Natural killer cell (primary cell): ENCODE data around the gene FIBP. TPM values are rescaled to one million over a fixed set of nuclear protein-coding genes. Genes with fewer than 3 reads are reported as not detected.

Experiments used
- ATAC-seq, 3 donors: fragments of 150-1000 bp in 2 of 3; fragments of 200-7000 bp in 1 of 3; cut with Tn5 transposase; 1 replicate in 1 of 3; 2 replicates in 2 of 3; pipeline ENCODE4 v1.10.0; 2021; ENCODE audit warnings: mild to moderate bottlenecking in 2 of 3, moderate library complexity in 2 of 3
- DNase-seq, 2 donors: peaks; one replicate each; pipeline versions ENCODE4 v3.0.0 to v3.0.0-alpha.2; 2013 to 2021; ENCODE audit warnings: mixed read lengths in 1 of 2
- H3K27ac ChIP-seq: one replicate; pipeline ENCODE4 v1.5.1; 2013; ENCODE audit warnings: mild to moderate bottlenecking, low read length
- H3K27me3 ChIP-seq: one replicate; pipeline ENCODE4 v1.6.1; 2013; ENCODE audit warnings: low read length; ENCODE audit not compliant: control insufficient read depth, insufficient read depth
- H3K36me3 ChIP-seq: one replicate; pipeline ENCODE4 v1.6.1; 2013; ENCODE audit warnings: low read length; ENCODE audit not compliant: control insufficient read depth, insufficient read depth
- H3K4me1 ChIP-seq: one replicate; pipeline ENCODE4 v1.6.1; 2013; ENCODE audit warnings: low read length; ENCODE audit not compliant: control insufficient read depth, insufficient read depth
- H3K4me3 ChIP-seq: one replicate; pipeline ENCODE4 v1.5.1; 2013; ENCODE audit warnings: low read length
- H3K9me3 ChIP-seq: one replicate; pipeline ENCODE4 v1.6.1; 2013; ENCODE audit warnings: low read length; ENCODE audit not compliant: control insufficient read depth, insufficient read depth
- H3K27ac Mint-ChIP-seq, 2 donors: one replicate each; pipeline ENCODE4 v1.8.0; 2022; ENCODE audit warnings: mild to moderate bottlenecking in 2 of 2, mixed read lengths in 2 of 2, moderate library complexity in 1 of 2
- H3K27me3 Mint-ChIP-seq, 2 donors: one replicate each; pipeline ENCODE4 v1.8.0; 2022; ENCODE audit warnings: low read depth in 2 of 2, mixed read lengths in 2 of 2
- H3K36me3 Mint-ChIP-seq: one replicate; pipeline ENCODE4 v1.8.0; 2022; ENCODE audit warnings: mixed read lengths
- H3K4me1 Mint-ChIP-seq, 2 donors: one replicate each; pipeline ENCODE4 v1.8.0; 2022; ENCODE audit warnings: mixed read lengths in 2 of 2
- H3K4me3 Mint-ChIP-seq: one replicate; pipeline ENCODE4 v1.8.0; 2022; ENCODE audit warnings: mild to moderate bottlenecking, moderate library complexity, mixed read lengths
- H3K9me3 Mint-ChIP-seq, 2 donors: one replicate each; pipeline ENCODE4 v1.8.0; 2022; ENCODE audit warnings: mixed read lengths in 2 of 2
- WGBS: methylation state at CpG from one replicate; pipeline ENCODE4 v1.1.7; 2013; ENCODE audit warnings: missing lambda C conversion rate; ENCODE audit not compliant: insufficient coverage; 5-methylcytosine and 5-hydroxymethylcytosine counted together
- intact Hi-C: fragments of 100-400 bp; cut with micrococcal nuclease; formaldehyde crosslinking; loops from one replicate; pipeline ENCODE4 v1.14.2; 2022
- total RNA-seq, 4 donors: library from RNA; stranded (reverse); fragments of 120-200 nt in 1 of 4; gene quantifications; one replicate each; pipeline versions ENCODE4 v1.2.3 to v1.2.4, GENCODE V29; 2013 to 2022
- TF ChIP-seq, protein P1 (sequence below): fragments of 200-600 bp; IDR thresholded peaks from one replicate; pipeline ENCODE4 v1.8.0; 2022; ENCODE audit warnings: antibody characterized with exemption

Gene FIBP
- total RNA-seq, 3 donors from 2014 or later (not counting 1 experiment from before 2014, with no cell fraction given), result 36.5 to 47.9 (median 45.7) TPM

DNA sequence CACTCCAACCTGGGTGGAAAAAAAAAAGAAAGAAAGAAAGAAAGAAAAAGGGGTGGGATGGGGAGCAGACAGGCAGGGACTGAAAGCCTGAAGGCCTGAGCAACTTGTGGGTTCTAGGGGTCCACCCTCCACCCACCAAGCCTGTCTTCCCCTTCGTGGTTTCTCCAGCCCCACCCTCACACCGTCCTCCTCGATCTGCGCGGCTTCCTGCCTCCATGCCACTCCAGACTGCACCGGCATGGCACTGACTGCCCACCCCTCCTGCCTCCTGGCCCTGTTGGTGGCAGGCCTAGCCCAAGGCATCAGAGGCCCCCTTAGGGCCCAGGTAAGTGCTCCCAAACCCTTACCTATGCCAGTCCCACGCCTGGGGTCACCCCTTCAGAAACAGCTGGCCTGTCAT lies 8.7 kb downstream of the FIBP start, which contains the start of gene CTSW:
TSS of gene CTSW (plus strand) at position 221 of the 400 bp plus-strand sequence. CDS start at position 239, 18 bp downstream.
- Histone ChIP-seq H3K4me3 (peak within 1 kb of the TSS; percentile 81), H3K27me3 (no peaks in the 10 kb centered on the region), H3K4me1 (peaks cover 74% of the 10 kb centered on the region), H3K36me3 (peaks cover 31% of the 10 kb centered on the region), H3K27ac (peak within 1 kb of the TSS; percentile 82), H3K9me3 (no peaks in the 10 kb centered on the region)
- ATAC-seq (peak; percentile 60 to 72 (median 71)), DNase-seq (peak; percentile 62 to 75)
- Mint-ChIP-seq H3K9me3 (no peaks in the 10 kb centered on the region), H3K27ac (peak within 1 kb of the TSS; percentile 85 to 95), H3K36me3 (no peaks in the 10 kb centered on the region), H3K4me3 (peak within 1 kb of the TSS; percentile 90), H3K27me3 (no peaks in the 10 kb centered on the region), H3K4me1 (peaks cover 41 to 62% of the 10 kb centered on the region in 2 donors)
- 6% methylated on average over 7 of the region's 7 CpGs for WGBS
- TF ChIP-seq, protein P1, sequence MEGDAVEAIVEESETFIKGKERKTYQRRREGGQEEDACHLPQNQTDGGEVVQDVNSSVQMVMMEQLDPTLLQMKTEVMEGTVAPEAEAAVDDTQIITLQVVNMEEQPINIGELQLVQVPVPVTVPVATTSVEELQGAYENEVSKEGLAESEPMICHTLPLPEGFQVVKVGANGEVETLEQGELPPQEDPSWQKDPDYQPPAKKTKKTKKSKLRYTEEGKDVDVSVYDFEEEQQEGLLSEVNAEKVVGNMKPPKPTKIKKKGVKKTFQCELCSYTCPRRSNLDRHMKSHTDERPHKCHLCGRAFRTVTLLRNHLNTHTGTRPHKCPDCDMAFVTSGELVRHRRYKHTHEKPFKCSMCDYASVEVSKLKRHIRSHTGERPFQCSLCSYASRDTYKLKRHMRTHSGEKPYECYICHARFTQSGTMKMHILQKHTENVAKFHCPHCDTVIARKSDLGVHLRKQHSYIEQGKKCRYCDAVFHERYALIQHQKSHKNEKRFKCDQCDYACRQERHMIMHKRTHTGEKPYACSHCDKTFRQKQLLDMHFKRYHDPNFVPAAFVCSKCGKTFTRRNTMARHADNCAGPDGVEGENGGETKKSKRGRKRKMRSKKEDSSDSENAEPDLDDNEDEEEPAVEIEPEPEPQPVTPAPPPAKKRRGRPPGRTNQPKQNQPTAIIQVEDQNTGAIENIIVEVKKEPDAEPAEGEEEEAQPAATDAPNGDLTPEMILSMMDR, result no peak
- intact Hi-C loops, result no loop called here

DNA sequence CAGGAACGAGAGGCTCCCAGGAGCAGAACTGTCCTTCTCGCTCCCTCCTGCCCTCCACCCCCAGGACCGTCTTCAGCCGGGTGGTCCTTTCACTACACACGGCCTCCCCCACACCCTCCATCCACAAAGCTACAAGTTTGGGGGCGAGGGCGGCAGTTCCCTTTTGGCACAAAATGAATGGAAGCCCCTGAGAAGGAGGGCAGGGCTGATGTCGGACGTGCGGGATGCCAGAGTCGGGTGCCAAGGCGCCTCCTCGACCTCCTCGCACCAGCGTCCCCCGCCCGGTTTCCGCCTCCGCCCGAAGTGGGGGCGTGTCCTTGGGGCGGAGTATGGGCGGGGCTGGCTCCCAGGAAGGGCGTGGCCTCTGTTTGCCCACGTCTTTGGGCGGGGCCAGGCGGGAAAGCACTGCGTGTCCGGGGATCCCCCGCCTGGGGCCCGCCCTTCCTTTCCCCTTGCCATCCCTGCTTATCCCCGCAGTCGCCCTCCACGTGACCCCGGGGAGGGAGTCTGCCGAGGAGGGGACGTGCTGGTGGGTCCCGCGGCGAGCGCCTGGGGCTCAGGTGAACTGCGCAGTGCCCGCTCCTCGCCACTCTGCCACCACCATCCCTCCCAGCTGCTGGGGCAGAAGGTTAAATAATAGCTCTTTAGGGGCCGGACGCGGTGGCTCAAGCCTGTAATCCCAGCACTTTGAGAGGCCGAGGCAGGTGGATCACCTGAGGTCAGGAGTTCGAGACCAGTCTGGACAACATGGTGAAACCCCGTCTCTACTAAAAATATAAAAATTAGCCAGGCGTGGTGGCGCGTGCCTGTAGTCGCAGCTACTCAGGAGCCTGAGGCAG lies 14.7 kb downstream of the FIBP start:
- DNase-seq, result peak; percentile 98 to 99
- Histone ChIP-seq H3K27me3 (no peaks in the 10 kb centered on the region), H3K9me3 (no peaks in the 10 kb centered on the region), H3K27ac (peak overlapping the region; percentile 93), H3K36me3 (no peaks in the 10 kb centered on the region), H3K4me3 (peak overlapping the region; percentile 54), H3K4me1 (peaks cover 52% of the 10 kb centered on the region)
- intact Hi-C loops, result loop anchor here (2.0 kb wide), 1 partner anchor 15 kb away; the partner anchor contains the start of gene CFL1
- Mint-ChIP-seq H3K27ac (peak overlapping the region; percentile 92 to 97), H3K4me1 (peaks cover 29 to 38% of the 10 kb centered on the region in 2 donors), H3K36me3 (no peaks in the 10 kb centered on the region), H3K9me3 (no peaks in the 10 kb centered on the region), H3K4me3 (peak overlapping the region; percentile 96), H3K27me3 (no peaks in the 10 kb centered on the region)
- 7% methylated on average over 53 of the region's 54 CpGs for WGBS
- ATAC-seq, result peak; percentile 95 to 99 (median 95)
- TF ChIP-seq, protein P1, result no peak

DNA sequence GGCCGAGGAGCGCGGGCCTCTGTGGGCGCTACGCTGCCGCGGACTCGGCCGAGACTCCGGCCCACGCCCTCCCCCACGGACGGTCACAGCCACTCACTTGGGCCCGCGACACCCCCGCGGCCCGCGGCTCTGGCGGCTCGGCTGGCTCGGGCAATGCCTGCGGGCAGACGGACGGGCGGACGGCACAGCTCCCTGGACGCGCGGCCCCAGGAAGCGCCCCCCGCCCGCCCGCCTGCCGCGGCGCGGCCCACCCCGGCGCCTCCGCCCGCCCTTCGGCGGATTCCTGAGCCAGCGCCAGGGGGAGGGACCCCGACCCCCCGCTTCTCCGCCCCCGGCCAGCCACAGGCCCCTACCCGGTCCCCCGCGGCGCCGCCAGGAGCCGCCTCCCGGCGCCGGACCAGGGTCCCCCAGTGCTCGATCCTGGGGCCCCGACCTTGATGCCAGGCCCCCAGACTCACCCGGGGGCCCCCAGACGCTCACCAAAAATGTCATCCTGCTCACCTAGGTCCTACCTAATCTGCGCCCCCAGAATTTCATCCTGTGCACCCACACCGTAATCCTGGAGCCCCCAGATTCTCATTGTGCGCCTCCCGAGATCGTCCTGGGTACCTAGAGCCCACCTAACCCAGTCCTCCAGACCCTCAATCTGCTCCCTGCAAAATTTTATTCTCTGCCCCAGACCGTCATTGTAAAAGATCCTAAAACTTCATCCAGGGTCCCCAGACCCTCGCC lies 15.5 kb downstream of the FIBP start, which contains the start of gene EFEMP2:
TSS of gene EFEMP2 (minus strand) at position 215 of the 732 bp plus-strand sequence. CDS start 446 bp downstream, outside the sequence.
- H3K4me1 ChIP-seq, result peaks cover 45% of the 10 kb centered on the region
- ATAC-seq (no peak), DNase-seq (peak in 1 of 2 donors; percentile 33)
- H3K27me3 ChIP-seq, result no peaks in the 10 kb centered on the region
- intact Hi-C loops, result loop anchor here (2.0 kb wide), 1 partner anchor 14 kb away; the partner anchor contains the start of gene CFL1
- Mint-ChIP-seq H3K4me1 (peaks cover 24 to 31% of the 10 kb centered on the region in 2 donors), H3K36me3 (no peaks in the 10 kb centered on the region), H3K27me3 (no peaks in the 10 kb centered on the region), H3K9me3 (no peaks in the 10 kb centered on the region), H3K4me3 (peak within 1 kb of the TSS; percentile 96), H3K27ac (peak within 1 kb of the TSS; percentile 92 to 97)
- 3% methylated on average over 68 of the region's 69 CpGs for WGBS
- H3K27ac ChIP-seq, result peak within 1 kb of the TSS; percentile 93
- H3K4me3 ChIP-seq, result peak within 1 kb of the TSS; percentile 54
- TF ChIP-seq, protein P1, result no peak
- no peaks in the 10 kb centered on the region for H3K36me3 ChIP-seq
- H3K9me3 ChIP-seq, result no peaks in the 10 kb centered on the region
